Hematopoietic multipotent progenitor cell treated with erythropoietin and hydrocortisone succinate and interleukin-3 and kit ligand, for 4 days (in vitro differentiated cells): ENCODE measurements around the gene ACTR2.

Source experiments
- DNase-seq: peaks from one replicate; pipeline ENCODE4 v3.0.0-alpha.2; 2015

Gene ACTR2

DNA sequence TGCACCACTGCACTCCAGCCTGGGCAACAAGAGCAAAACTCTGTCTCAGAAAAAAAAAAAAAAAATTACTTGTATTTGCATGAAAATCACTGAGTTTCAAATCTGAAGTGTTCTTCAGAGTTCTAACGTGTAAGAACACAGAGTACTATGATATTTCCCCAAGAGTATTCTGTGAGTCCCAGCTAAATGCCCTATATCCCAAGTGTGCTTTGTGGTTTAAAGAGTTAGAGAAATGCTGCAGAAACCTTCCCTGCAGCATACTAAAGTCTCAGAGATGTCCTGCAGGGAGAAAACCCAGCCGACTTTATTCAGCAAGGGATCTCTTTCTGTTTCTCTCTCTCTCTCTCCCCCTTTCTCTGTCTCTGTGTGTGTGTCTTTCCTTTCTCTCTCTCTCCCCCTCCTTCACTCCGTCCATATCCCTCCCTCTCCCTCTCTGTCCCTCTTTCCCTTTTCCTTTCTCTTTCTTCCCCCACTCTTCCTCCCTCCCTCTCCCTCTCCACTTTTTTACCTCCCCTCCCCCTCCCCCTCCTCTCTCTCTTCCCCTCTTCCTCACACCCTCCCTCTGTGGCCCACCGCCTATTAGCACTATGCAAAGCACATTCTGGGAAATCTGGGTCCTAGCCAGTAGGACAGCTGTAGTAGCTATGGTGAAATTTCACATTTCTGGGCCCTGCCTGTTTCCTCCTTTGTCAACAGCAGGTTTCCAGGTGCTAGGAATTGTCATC lies 54.2 kb downstream of the ACTR2 start:
- no peak for DNase-seq

DNA sequence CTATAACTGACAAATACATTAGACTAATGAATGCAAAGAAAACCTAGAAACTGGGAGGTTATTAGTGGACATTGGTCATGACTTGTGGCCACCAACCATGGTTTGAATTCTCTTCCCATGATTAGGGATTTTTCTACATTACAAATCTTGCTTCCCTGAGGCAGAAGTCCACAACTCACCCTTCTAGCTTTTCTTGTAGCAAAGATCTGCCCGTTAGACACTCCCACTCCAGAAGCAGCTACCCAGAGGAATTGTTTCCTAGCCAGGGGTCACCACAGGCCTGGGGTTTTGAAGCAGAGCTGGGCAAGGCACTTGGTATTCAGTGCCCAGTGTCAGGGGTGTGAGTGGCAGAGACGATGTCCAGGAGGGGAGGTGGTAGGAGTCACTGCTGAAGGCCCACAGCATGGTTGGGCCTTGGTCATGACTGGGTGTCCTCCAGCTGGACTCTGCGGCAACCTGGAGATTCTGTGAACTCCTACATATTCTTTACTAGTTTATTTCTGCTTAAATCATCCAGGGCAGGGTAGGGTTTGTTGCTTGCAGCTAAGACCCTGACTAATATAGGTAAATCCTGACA lies 54.9 kb downstream of the ACTR2 start:
- DNase-seq: no peak

DNA sequence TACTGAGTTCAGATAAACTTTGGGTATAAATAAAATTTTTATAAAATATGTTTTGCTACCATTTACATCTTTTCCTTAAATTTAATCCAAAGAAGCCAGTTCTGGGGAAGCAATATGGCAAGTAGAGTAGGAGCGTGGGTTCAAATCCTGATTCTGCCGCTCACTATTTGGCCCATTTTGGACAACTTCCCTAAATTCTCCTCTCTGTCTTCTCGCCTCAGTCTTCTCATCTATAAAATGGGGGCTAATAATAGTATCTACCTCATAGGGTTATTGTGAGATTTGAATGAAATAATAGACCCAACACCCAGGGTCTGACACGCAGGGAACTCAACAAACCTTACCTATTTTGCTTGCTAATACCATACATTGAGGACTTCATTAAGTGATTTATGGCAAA lies 59.7 kb downstream of the ACTR2 start:
- no peak for DNase-seq

DNA sequence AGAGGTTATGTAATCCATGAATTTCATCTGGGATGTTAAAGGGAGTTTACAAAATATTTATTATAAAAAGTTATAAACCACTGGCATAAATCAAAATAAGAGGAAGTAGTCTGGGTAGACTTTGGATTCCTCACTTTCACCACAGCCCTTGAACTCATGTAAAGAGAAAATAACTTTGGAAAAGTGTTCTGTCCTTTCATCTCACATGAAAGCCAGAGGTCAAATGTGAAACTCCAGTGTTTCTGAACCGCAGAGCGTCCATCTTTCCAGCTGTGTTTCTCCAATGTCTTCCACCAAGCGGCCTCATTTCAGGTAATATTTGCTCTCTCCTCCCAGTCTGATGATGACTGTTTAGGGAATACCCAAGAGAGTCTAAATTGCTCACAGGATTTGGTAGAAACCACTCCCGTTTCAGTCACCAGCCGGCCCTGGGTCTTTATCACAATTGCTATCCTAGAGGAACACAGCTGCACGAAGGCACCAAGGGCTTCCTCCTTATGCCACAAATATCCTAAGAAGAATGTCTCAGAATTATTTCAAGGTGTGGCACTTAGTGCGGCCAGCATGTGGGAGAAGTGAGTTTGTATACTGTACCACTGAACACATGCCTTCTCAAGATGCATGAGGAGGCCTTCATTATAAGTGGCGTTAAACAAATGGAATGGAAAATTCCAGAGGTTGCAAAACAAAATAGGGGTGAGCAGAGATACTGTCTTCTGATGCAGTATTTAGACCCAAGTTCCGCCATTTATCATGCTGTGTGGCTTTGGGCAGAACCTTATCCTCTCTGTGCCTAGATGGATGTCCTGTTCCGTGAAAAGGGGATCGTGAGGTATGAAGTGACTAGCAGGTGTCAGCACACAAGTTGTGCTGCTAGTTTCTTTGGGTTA lies 63.8 kb downstream of the ACTR2 start:
- DNase-seq: peak; percentile 36

DNA sequence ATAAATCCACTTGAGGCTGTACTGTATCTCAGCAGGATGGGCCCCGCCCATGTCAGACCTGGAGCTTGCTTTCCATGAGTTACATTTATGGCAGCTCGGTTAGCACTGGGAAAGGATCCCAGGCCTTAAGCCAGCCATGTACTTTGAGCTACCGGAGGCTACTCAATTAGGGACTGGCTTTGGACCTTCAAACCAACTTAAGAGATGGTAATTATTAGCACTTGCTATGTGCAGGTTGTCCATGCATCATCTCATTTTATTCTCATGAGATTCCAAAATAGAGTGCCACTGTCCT lies 64.4 kb downstream of the ACTR2 start:
- DNase-seq: no peak

DNA sequence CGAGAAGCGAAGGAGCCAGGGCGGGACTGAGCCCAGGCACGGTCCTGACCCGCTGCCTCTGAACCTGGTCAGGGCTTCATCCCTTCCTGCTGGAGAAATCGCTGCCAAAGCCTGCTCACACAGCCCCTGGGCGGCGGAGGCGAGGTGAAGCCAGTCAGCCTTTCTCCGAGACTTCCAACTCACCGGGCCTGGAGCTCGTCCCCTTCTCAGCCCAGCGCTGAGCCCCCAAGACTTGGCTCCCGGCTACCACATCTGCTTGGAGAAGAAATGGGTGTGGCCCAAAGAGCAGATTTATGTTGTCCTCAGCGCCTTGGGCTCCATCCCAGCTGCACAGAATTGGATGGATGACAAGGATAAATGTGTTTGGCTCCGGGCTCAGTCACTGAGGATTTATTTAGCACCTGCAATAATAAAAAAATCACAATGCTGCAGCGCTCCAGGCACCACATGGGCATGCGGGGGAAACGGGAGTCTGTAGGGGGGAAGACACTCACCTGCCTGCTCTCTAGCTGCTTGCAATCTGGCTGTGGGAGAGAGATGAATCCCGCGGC lies 64.9 kb downstream of the ACTR2 start:
- no peak for DNase-seq

DNA sequence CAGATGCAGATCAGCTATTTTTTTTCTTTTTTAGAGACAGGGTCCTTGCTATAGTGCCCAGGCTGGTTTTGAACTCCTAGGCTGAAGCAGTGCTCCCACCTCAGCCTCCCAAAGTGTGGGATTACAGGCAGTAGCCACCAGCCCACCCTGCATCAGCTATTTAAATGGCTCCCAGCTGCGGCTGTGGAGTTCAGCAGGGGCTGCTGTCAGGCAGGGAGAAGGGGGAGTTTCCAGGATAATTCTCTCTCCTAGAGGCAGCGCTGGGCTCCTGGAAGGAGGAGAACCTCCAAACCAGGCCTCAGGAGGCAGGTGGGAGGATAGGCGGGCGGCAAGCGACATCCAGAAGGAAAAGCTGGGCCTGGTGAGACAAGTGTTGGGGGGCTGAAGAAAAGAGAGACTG lies 65.7 kb downstream of the ACTR2 start:
- DNase-seq: no peak

DNA sequence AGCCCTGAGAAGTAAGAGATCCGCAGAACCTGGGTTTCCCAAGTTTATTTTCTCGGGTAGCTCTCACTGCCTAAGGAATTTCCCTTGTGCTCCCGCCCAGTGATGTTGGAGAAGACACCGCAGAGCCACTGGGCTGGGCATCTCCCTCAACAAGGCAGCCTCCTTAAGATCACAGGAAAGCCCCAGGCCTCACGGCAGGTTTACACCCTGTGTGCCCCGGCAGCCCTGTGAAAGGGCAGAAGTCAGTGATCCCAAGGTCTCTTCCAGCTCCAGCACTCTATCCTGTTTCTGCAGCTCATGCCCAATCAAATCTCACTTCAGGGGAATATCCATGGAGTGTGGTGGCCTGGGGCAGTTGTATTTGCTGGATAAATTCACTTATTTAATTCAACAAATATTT lies 66.5 kb downstream of the ACTR2 start:
- no peak for DNase-seq

DNA sequence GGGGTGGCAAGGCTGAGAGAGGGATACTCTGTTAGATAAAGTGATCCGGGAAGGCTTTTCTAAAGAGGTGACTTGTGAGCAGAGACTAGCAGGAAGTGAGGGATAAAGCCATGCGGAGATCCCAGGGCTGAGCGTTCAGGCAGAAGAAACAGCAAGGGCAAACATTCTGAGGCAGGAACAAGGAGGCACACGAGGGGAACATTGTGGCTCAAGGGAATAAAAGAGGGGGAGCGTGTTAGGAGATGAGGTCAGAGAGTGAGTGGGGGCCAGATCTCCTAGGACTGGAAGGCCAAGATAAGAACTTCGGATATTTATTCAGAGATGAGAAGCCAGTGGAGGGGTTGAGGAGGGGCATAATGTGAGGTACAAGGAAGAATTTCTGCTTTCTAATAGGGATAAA lies 67.1 kb downstream of the ACTR2 start:
- DNase-seq: peak; percentile 25

DNA sequence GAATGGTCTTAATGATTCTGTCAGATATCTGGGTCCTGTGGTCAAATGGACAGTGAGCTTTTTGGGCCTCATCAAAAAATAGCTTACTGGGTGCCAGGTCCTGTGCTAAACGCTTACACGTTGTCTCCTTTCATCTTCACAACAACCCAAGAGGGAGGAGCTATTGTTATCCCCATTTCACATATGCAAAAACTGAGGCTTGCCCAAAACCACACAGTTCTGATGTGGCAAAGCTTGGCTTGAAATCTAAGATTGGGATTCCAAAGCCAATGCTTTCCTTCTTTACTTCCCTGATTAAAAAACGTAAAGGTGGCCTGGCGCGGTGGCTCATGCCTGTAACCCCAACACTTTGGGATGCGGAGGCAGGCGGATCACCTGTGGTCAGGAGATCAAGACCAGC lies 69.3 kb downstream of the ACTR2 start:
- DNase-seq: no peak

DNA sequence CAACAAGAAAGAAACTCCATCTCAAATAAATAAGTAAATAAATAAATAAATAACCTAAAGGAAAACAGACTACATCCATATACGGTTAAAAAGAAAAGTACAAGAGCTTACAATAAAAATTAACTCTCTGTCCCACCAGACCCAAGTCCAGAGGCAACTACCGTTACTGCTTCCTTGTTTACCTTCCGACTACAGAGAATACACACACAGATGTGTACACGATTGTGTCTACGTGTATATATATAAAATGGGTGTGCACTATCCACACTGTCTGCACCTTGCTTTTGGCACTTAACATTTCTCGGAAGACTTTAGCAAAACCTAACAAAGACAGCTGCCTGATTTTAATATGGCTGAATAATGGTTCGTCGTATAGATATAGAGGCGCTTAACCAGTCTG lies 69.9 kb downstream of the ACTR2 start:
- no peak for DNase-seq

DNA sequence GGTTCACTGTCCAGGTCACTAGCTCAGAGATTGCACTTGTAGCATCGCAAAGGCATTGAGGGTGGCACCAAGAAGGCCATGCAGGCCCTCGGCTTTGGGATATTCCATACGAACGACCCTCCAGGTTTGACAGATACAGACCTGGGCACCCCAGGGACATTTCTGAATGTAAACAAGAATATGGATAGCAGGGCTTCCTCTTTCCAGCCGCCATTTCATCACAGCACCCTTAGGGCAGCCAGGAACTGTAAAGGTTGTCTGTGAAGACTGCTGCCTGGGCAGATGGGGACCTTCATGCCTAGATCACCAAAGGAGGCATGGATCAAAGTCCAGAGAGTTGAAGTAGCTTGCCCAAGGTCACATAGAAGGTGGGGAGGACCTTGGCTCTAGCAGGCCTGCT lies 70.5 kb downstream of the ACTR2 start:
- no peak for DNase-seq

DNA sequence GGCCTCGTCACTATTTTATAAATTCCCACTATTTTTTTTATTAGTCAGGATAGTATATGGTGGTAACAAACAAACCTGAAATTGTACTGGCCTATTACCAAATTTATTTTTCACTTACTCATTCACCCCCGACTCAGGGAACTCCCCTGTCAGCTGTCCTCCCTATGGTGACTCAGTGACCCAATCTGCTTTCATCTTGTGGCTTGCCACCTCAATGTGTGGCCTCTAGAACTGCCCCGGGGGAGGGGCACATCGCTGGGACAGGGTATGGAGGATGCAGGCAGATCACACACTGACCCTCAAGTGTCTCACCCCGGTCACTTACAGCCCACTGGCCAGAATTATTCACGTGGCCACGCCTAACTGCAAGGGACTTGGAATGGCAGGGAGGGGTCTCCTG lies 71.6 kb downstream of the ACTR2 start:
- peak; percentile 69 for DNase-seq

DNA sequence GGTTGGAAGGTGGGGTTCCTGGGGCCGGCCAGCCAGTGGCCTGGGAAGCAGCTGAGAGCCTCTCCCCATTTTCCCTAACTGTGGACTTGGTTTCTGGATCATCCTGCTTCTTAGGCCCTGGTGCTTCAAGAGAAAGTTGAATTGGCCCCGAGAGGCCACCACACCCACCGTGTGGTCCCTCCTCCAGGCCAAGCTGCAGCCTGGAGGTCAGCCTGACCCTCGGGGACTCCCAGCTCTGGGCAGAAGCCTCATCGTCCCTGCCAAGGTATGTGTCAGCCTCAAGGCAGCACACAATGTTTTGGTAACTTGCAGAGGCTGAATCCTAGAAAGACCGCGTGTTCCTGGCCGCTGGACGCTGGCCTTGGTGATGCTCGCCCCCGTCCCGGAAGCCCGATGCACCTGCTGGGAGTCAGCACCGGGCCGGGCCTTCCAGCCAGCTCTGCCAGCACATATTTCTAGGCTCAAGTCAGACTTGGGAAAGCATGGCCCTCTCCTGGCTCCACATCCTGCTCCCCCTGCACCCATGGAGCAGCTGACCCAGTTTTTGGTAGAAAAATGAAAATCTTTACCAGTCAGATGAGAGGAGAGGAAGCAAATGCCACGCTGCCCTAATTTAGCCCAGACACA lies 72.6 kb downstream of the ACTR2 start:
- DNase-seq: no peak

DNA sequence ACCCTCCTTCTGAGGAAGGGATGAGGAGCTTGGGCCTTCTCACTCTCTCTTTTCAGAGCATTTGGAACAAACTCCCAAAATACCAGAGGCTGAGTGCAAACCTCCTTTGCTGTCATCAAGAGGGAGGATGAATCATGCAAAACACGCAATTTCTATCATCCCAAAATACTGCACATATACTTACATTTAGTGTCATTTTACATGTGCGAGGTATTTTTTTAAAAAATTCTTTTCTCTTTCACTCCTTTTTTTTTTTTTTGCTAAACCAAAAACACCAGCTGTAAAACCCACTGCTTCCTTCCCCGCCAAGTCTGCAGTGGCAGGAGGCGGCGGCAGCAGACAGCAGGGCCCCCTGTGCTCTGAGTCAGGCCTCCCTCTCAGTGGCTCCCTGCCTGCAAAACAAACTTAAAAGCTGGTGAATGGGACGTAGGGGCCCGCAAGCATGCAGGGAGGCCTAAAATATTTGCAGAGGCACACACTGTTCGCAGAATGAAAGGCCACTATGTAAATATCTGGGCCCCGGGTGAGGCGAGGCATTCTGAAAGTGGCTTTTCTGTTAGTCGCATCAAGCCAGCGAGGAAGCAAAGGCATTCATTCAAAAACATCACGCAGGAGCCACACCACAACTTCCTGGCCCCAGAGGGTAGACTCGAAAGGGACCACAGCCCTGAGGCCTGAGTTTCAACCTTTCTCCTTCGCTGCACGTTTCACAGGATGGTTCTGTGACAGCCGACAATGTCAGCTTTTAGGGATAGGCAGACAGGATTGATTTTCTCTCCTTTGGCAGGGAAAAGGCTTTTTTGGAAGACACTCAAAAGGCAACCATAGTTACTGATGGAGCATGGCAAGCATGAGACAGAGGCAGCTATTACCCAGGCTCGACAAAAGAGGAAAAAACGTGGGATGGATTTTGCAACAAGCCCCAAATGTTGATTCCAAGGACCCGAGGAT lies 73.4 kb downstream of the ACTR2 start:
- DNase-seq: peak; percentile 79

DNA sequence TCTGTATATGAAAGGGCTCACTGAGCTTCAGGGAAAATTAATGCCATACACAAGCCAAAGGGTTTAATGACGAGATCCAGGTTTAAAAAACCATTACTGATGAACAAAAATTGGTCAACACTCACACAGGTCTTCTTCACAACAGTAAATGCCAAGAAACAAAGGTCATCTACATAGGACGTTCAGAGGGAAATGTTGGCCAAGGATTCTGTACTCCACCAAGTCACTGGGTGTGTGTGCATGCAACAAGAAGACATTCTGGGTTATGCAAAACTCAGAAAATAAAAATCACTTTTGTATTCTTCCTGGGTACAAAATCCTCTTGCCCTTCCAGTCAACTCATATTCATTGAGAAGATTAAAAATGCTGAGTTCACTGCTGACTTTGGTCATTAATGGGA lies 78.3 kb downstream of the ACTR2 start:
- no peak for DNase-seq

DNA sequence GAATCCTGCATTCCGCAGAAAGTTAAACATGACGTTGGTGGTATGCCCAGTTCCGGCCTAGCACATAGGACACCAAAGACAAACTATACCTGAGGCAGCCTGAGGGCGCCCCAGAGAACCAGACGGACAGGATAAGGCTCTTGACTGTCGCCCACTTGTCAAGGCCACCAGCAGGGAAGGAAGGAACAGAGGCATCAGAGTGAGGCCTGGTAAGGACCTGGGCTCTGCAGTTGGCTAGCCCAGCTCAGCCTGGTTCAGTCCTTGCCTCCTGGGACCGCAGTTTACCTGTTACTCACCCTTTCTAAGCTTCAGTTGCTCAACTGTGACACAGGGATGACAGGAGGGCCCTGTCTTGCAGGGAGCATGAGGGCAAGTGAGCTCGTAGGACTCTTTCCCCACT lies 82.1 kb downstream of the ACTR2 start:
- no peak for DNase-seq

DNA sequence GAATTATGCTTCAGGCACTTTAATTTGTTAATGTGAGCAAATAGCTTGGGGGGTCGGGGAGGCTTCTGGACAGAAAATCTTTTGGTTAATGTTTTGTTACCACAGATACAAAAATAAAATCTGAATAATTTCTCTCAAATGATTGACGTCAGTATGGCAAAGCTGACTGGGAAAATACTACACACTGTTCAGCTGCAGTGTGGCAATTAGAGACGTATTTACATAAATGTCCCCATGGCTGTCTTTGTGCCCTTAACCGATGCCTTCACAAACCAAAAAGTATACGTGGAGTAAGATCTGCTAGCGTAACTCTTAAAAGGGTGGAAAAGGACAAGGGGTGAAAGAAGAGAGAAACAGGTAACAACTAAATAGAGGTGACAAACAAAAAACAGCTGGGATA lies 83.4 kb downstream of the ACTR2 start:
- DNase-seq: no peak

DNA sequence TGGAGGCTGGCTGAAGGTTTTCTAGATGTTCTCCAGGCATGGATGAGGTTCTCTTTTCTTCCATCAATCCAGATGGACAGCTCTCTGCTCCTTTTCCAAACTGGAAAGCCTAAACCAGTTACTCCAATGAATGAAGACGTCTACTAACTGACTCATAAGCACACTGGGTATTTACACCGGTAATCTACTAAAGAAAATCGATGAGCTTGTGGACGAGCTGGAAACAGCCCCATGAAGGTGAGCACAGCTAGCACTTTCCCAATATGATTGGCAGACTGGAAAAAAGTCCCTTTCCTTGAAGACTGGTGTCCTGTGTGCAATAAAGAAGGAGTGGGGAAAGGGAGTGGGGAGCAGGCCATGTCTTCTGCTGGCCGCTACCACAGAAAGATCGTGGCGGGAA lies 84.0 kb downstream of the ACTR2 start:
- no peak for DNase-seq

DNA sequence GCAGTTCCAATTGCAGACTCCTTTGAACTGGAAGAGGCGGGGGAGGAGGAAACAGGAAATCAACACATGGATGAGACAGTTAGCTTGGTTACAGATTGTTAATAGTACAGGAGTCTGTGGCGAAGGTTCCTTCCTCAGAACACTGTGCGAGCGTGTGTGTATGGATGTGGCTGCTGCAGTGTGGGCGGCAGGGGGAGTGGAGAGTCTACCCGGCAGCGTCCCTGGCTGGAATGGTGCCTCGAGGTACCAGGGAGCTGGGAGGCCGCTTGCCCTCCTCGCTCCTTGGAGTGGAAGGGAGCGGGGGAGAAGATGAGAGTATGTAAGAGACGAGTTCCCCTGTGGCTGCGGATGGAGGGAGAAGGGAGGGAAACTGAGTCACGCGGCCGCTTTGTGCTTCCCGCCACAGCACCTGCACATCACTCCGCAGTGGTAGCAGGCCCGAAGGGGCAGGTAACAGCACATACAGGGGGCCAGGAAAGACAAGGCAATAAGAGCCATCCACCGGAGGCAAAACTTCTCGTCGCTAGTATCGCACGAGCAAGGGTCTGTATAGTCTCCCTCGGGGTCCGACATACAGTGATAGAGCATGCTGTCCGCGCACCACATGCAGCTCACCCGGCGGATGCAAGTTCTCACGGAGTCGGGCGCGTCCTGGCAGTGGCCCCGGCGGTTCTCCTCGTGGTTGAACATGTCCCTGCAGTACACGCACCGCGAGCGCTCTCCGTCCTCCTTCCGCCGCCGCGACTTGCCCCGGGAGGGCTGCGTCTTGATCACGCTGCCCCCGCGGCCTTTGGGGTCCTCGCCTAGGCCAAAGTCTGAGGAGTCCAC lies 85.7 kb downstream of the ACTR2 start:
- no peak for DNase-seq

DNA sequence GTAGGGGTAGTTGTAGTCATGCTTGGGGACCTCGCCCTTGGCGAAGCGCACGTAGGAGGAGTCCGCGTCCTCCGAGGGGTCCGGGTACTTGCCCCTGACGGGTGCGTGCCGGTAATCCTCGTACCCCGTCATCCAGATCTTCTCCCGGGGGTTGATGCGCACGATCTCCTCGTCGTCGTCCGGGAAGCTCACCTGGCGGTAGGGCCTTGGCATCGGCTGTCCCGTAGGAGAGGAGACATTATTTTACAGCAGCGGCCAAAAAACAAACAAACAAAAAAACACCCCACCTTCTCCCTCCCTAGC lies 86.3 kb downstream of the ACTR2 start:
- DNase-seq: no peak
